Measurements from ENCODE around the gene MKKS. TPM values are rescaled to one million over a fixed set of nuclear protein-coding genes. Genes with fewer than 3 reads are reported as not detected.

MKKS gene
- total RNA-seq, 1 experiment from 2014 or later: 19.9 TPM

DNA sequence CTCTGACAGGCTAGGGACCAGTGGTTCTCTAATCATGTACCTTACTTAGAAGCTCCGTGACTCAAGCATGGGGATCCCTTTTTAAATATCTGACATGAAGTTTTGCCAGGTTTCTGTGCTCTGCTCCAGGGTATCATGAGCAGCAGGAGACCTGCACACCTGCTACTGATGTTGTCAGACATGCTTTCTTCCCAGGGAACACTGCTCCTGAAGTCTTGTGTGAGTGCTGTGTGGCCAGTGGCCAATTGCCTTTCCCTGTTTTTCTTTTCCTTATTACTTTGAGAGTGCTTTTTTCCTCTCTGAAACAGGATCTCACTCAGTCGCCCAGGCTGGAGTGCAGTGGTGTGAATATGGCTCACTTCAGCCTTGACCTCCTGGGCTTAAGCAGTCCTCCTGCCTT, 27.5 kb upstream of the MKKS start:
- ATAC-seq (no peak), DNase-seq (ENCODE audit: low read depth, low spot score) (no peak)
- 0 out of 4 replicates have a peak, but pooled peaks cover 0 to 3% of the 10 kb centered on the region in 2 experiments for H3K36me3 ChIP-seq (ENCODE audit: control insufficient read depth in 1 of 2, insufficient read depth in 2 of 2, low read length in 2 of 2)
- H3K4me2 ChIP-seq (ENCODE audit: low read length): no peak overlapping the region
- no peak overlapping the region for H3K9ac ChIP-seq (ENCODE audit: low read length)
- H3K79me2 ChIP-seq (ENCODE audit: insufficient read depth, low read length): peaks cover 15% of the 10 kb centered on the region
- H3K27ac ChIP-seq (ENCODE audit: low read depth, low read length): no peak overlapping the region
- BruUV-seq (replicated peaks): no TSS peak
- H3K9me2 ChIP-seq (ENCODE audit: insufficient read depth): no peaks in the 10 kb centered on the region
- no peaks in the 10 kb centered on the region; a peak in 1 of 4 replicates for H3K4me1 ChIP-seq (ENCODE audit: control insufficient read depth in 1 of 2, insufficient read depth in 2 of 2, low read length in 2 of 2)
- POLR2A ChIA-PET: no interaction called here
- no peaks in the 10 kb centered on the region for H3K27me3 ChIP-seq (ENCODE audit: insufficient read depth, low read length)
- RAD21 ChIA-PET (ENCODE audit: low non-redundant PET in 1 of 2, low total read pairs in 2 of 2, uncharacterized antibody in 2 of 2, unreplicated experiment in 2 of 2): no interaction called here
- no peaks in the 10 kb centered on the region for H3K9me3 ChIP-seq (ENCODE audit: control insufficient read depth in 1 of 2, insufficient read depth in 1 of 2, low read depth in 1 of 2, low read length in 2 of 2)
- TF ChIP-seq SP1 (IDR thresholded peaks at IDR 0.05; ENCODE audit: low read depth) (no peak), ZFX (IDR thresholded peaks at IDR 0.05) (no peak), CEBPB (IDR thresholded peaks at IDR 0.05; ENCODE audit: low read depth) (no peak), EZH2phosphoT487 (IDR thresholded peaks at IDR 0.05; ENCODE audit: borderline replicate concordance) (no peak), TCF7L2 (IDR thresholded peaks at IDR 0.05; ENCODE audit: borderline replicate concordance, extremely low read depth, insufficient read depth, insufficient read length) (no peak), EZH2 (IDR thresholded peaks at IDR 0.05) (no peak), CBX3 (IDR thresholded peaks at IDR 0.05; ENCODE audit: low read depth) (no peak), YY1 (IDR thresholded peaks at IDR 0.05; ENCODE audit: extremely low read depth, insufficient replicate concordance, low read depth, low read length) (no peak), EGR1 (IDR thresholded peaks at IDR 0.05; ENCODE audit: low read depth) (no peak), ZNF274 (IDR thresholded peaks at IDR 0.05; ENCODE audit: low read depth, low read length) (no peak), RAD21 (IDR thresholded peaks at IDR 0.05; ENCODE audit: low read depth) (no peak), FOSL1 (IDR thresholded peaks at IDR 0.05; ENCODE audit: low read depth) (no peak), JUND (IDR thresholded peaks at IDR 0.05) (no peak)
- TF ChIP-seq, protein P1, sequence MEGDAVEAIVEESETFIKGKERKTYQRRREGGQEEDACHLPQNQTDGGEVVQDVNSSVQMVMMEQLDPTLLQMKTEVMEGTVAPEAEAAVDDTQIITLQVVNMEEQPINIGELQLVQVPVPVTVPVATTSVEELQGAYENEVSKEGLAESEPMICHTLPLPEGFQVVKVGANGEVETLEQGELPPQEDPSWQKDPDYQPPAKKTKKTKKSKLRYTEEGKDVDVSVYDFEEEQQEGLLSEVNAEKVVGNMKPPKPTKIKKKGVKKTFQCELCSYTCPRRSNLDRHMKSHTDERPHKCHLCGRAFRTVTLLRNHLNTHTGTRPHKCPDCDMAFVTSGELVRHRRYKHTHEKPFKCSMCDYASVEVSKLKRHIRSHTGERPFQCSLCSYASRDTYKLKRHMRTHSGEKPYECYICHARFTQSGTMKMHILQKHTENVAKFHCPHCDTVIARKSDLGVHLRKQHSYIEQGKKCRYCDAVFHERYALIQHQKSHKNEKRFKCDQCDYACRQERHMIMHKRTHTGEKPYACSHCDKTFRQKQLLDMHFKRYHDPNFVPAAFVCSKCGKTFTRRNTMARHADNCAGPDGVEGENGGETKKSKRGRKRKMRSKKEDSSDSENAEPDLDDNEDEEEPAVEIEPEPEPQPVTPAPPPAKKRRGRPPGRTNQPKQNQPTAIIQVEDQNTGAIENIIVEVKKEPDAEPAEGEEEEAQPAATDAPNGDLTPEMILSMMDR (IDR thresholded peaks at IDR 0.05 in 2 of 3, conservative IDR thresholded peaks at IDR 0.05 in 1 of 3; ENCODE audit: borderline replicate concordance in 1 of 3, insufficient read depth in 1 of 3, low read depth in 2 of 3, low read length in 2 of 3): no peak
- TF ChIP-seq, protein P2, sequence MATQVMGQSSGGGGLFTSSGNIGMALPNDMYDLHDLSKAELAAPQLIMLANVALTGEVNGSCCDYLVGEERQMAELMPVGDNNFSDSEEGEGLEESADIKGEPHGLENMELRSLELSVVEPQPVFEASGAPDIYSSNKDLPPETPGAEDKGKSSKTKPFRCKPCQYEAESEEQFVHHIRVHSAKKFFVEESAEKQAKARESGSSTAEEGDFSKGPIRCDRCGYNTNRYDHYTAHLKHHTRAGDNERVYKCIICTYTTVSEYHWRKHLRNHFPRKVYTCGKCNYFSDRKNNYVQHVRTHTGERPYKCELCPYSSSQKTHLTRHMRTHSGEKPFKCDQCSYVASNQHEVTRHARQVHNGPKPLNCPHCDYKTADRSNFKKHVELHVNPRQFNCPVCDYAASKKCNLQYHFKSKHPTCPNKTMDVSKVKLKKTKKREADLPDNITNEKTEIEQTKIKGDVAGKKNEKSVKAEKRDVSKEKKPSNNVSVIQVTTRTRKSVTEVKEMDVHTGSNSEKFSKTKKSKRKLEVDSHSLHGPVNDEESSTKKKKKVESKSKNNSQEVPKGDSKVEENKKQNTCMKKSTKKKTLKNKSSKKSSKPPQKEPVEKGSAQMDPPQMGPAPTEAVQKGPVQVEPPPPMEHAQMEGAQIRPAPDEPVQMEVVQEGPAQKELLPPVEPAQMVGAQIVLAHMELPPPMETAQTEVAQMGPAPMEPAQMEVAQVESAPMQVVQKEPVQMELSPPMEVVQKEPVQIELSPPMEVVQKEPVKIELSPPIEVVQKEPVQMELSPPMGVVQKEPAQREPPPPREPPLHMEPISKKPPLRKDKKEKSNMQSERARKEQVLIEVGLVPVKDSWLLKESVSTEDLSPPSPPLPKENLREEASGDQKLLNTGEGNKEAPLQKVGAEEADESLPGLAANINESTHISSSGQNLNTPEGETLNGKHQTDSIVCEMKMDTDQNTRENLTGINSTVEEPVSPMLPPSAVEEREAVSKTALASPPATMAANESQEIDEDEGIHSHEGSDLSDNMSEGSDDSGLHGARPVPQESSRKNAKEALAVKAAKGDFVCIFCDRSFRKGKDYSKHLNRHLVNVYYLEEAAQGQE (IDR thresholded peaks at IDR 0.05; ENCODE audit: low read depth): no peak
- TF ChIP-seq, protein P3, sequence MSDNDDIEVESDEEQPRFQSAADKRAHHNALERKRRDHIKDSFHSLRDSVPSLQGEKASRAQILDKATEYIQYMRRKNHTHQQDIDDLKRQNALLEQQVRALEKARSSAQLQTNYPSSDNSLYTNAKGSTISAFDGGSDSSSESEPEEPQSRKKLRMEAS (IDR thresholded peaks at IDR 0.05): no peak
- TF ChIP-seq, protein P4, sequence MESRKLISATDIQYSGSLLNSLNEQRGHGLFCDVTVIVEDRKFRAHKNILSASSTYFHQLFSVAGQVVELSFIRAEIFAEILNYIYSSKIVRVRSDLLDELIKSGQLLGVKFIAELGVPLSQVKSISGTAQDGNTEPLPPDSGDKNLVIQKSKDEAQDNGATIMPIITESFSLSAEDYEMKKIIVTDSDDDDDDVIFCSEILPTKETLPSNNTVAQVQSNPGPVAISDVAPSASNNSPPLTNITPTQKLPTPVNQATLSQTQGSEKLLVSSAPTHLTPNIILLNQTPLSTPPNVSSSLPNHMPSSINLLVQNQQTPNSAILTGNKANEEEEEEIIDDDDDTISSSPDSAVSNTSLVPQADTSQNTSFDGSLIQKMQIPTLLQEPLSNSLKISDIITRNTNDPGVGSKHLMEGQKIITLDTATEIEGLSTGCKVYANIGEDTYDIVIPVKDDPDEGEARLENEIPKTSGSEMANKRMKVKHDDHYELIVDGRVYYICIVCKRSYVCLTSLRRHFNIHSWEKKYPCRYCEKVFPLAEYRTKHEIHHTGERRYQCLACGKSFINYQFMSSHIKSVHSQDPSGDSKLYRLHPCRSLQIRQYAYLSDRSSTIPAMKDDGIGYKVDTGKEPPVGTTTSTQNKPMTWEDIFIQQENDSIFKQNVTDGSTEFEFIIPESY (IDR thresholded peaks at IDR 0.05; ENCODE audit: extremely low read depth, insufficient replicate concordance, low read length): no peak
- no peak overlapping the region for H3K4me3 ChIP-seq (replicated peaks in 1 of 2; ENCODE audit: low read depth in 1 of 2, low read length in 2 of 2)
- CTCF ChIA-PET: no interaction called here
- intact Hi-C loops (cut with micrococcal nuclease): loop anchor here (10.0 kb wide), 1 partner anchor 813 kb away; no protein-coding TSS in a partner anchor
- no peak overlapping the region for H2AFZ ChIP-seq (ENCODE audit: low read depth, low read length, poor library complexity, severe bottlenecking)
- no peaks in the 10 kb centered on the region for H4K20me1 ChIP-seq (ENCODE audit: insufficient read depth)

All from HCT116 (cell line).